ENCODE data around the gene FBXO42.
"Not testable (repeated sequence)": the region's sequence is repeated elsewhere in the genome, so short reads cannot be mapped to it uniquely, and the experiment has no call there.

FBXO42 gene

GRCh38 chr1:16258591-16259135 is 93.6 kb downstream of the FBXO42 start:
- DNase-seq = no peak

- no peak for DNase-seq
Observed at GRCh38 chr1:16257968-16258367, 94.3 kb downstream of the FBXO42 start.

- DNase-seq = not testable (repeated sequence)
Observed at GRCh38 chr1:16257556-16257955, 94.7 kb downstream of the FBXO42 start.

DNA sequence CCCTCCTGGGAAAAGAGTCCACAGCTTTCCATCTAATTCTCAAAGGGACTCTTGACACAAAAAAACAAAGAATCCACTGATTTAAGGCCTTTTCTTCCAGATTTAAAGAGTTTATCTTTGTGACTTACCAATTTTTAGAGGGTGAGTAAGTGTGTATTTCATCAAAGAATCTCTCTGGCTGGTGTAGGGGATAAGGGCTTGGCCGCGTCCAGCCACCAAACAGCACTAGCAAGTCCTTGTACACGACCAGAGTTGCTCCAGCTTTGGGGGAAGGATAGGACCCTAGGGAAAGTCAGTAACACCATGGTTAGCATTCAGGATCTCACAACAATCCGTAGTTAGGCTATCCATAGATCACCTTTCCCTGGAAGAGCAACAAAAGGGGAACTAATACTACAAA is 95.8 kb downstream of the FBXO42 start:
- DNase-seq = no peak

- no peak for DNase-seq
Observed at GRCh38 chr1:16254263-16254928, 97.9 kb downstream of the FBXO42 start.

- DNase-seq = no peak
Observed at GRCh38 chr1:16253332-16253922, 98.9 kb downstream of the FBXO42 start.

GRCh38 chr1:16252912-16253311 is 99.4 kb downstream of the FBXO42 start:
- no peak for DNase-seq

DNA sequence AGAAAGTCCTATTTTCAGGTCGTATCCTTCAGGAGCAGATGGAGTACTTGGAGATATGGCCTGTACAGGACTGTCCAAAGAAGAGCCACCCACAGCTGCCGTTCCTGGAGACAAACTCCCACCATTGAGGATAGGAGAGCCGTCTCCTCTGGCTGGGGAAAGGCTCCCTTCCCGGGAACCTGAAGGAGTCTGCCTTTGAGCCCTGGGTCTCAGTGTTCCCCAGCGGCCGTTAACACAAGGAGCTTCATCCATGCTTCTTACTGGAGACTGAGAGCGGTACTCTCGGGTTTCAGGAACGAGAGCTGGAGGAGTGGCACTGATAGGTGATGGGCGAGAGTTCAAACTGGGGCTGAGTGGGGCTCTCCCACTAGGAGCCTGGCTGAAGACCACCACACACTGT is 100.9 kb downstream of the FBXO42 start:
- DNase-seq = no peak

GRCh38 chr1:16250524-16251251 is 101.6 kb downstream of the FBXO42 start:
- no peak for DNase-seq

GRCh38 chr1:16249596-16250241 is 102.6 kb downstream of the FBXO42 start:
- no peak for DNase-seq

DNA sequence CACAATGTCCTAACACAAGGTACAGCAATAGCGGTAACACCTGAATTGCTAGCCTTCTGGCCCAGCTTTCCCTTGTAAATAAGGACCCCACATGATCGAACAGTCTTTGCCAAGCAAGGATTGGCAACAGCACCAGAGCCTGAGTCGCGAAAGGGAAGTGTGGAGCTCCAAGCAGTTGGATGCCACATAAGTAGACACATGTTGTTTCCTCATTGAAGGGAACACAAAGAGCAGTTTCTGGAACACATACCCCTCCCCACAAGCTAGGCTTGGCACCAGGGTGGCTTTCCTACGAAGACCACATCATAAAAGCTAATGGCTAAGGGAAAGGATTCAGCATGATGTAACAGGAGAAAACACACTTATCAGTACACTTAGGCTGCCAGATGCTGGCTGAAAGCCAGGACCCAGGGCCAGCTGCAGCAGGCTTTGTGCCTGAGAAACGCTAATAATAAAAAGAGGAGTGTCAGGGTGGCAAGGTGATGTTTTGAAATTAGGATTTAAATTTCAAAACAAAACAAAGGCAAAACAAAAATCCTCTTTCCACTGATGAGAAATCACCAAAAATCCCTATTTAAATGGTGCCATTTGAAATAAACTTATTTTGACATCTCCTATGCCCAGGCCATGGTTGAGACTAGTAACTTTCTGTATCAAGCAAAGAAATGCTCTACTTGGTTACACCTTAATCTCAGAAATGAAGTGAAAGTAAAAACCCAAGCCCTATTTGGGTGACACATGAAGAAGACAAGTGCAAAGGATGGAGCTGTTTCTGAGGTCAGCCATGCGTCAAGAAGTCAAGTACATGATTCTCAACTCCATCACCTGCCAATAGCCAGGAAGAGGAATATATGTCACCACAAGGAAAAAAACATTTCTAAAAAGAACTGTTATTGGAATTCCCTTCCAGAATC is 103.4 kb downstream of the FBXO42 start:
- no peak for DNase-seq

- DNase-seq = no peak
Observed at GRCh38 chr1:16248007-16248436, 104.3 kb downstream of the FBXO42 start.

DNA sequence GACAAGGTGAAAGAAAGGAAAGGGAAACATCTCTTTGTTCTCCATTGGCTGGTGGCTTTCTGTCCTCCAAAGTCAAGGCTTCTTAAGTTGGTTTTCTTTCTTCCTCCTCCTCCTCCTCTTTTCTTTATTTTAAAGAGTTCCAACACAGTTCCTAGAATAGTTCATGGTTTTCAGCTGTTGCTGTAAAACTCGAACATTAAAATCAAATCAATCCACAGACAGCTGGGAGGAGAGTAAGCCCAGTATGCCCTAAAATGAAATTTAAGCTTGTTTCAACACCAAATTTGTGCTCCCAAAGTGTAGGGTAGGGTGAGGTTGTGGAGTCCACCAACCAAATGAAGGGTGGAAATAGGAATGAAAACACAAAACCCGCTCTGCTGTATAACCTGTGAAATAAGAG is 104.8 kb downstream of the FBXO42 start:
- DNase-seq = no peak

DNA sequence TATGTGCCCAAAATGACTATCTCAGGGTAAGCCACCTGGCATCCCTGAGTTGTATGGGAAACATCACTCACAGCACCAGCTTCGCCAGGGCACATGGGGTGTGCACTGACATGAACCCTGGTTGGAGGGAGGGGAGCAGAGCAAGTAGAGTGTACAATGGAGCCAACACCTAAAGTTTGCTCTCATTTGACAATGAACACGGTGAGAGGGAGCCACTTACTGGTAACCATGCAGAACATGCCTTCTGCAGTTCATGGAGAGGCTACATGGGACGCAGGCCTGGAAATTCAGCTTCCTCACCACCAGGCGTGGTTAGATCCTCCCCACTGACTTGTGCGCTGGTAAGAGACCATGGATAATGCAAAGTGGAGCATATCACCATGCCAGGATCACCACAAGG is 105.3 kb downstream of the FBXO42 start:
- no peak for DNase-seq

DNA sequence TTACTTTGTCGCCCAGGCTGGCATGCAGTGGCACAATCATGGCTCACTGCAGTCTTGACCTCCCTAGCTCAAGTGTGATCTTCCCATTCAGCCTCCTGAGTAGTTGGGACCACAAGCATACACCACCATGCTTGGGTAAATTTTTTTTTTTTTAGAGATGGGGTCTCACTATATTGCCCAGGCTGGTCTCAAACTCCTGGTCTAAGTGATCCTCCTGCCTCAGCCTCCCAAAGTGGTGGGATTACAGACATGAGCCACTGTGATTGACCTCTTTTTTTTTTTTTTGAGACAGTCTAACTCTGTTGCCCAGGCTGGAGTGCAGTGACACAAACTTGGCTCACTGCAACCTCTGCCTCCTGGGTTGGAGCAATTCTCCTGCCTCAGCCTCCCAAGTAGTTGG is 106.0 kb downstream of the FBXO42 start:
- DNase-seq = not testable (repeated sequence)

DNA sequence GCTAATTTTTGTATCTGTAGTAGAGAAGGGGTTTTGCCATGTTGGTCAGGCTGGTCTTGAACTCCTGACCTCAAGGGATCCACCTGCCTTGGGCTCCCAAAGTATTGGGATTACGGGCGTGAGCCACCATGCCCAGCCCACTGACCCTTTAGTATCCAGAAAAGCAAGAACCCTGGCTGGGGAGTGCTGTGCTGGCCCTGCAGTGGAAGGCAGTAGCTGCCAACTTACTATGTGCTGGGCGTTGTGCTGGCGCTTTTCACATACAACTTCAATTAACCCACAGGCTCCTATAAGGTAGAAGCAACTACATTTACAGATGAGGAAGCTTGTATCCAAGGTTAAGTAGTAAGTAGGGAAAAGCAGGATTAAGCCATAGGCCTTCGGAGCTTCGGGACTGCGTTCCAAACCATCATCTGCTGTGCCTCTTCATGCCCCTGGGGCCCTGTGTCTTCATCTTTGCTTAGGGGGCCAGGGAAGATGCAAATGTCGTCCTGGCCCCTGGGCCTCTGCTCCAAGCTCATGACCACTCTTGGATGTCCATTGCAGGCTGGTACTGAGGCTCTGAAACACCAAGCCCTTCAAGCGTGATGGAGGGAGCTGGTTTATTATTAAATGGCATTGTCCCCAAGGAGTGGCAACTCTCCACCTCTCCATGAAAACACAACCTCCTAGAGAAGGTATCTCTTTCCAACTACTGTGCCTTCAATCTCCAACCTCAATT is 106.6 kb downstream of the FBXO42 start:
- no peak for DNase-seq

DNA sequence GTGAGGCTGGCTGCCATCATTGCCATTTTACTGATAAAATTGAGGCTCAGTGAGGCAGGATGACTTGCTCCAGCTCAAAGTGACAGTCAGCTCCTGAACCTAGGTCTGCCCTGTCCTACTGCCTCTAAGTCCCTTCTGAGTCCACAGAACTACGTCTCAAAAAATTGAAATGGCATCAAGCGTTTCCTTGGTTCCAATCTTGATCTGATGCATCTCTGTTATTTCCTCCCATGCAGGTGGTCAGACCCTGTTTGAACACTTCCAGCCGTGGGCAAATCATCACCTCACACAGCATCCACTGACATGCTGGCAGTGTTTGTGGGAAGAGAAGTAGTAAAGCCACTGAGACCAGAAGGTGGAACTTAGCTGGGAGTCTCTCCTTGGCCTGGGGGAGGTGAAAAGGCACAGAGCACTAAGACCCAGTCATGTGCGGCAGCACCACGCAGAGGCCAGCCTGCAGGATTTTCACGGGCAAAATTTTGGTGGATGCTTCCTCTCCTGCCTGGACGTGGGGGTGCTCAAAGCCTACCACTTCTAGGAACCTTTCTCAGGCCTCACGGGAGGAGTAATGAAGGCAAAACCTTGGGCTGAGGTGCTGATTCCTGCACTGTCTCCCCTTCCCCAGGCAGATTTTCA is 107.5 kb downstream of the FBXO42 start:
- no peak for DNase-seq

- DNase-seq = peak; percentile 79
Observed at GRCh38 chr1:16243936-16244649, 108.2 kb downstream of the FBXO42 start.

DNA sequence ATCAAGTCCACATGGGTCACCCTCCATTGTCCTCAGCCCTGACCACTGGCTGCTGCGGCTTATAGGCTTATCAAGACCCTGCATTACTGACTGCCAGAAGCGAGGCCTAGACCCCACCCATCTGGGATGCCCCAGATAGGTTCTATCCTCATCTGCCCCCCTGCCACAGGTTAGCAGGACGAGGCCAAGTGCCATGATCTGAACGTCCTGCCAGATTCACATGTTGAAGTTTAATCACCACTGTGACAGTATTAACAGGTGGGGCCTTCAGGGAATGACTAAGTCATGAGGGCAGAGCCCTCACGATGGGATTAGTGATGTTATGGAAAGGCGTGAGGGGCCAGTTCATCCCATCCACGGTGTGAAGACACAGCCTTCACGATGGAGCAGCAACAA is 109.1 kb downstream of the FBXO42 start:
- no peak for DNase-seq

- DNase-seq = no peak
Observed at GRCh38 chr1:16242556-16243214, 109.6 kb downstream of the FBXO42 start.

All from stimulated activated CD4-positive, alpha-beta T cell treated with anti-CD3 and anti-CD28 coated beads, Interleukin-2, amount 100 ng/mL, for 24 hours (primary cell).